GM12878 (cell line): ENCODE data around the gene TPRN. TPM values are rescaled to one million over a fixed set of nuclear protein-coding genes. Genes with fewer than 3 reads are reported as not detected.

ENCODE experiments used
- BACH1 ChIP-seq: fragments of 450-650 bp; IDR thresholded peaks from 2 replicates; pipeline ENCODE4 v1.6.1; 2017; ENCODE audit warnings: mild to moderate bottlenecking, borderline replicate concordance
- BCL11A ChIP-seq: IDR thresholded peaks from 2 replicates; pipeline ENCODE4 v1.6.1; 2011; ENCODE audit warnings: low read depth, low read length
- BRCA1 ChIP-seq: IDR thresholded peaks from 2 replicates; pipeline ENCODE4 v1.6.1; 2011; ENCODE audit warnings: low read depth, low read length, improper control_type of control experiment
- CEBPB ChIP-seq, 2 experiments: fragments of 150-350 bp in 1 of 2; IDR thresholded peaks; 2 replicates each; pipeline ENCODE4 v1.6.1; 2012 to 2014; ENCODE audit warnings: low read depth in 2 of 2, low read length in 2 of 2, borderline replicate concordance in 1 of 2, inconsistent platforms in 1 of 2
- CEBPZ ChIP-seq: fragments of 150-350 bp; IDR thresholded peaks from 2 replicates; pipeline ENCODE4 v1.6.1; 2016; ENCODE audit warnings: low read depth, low read length
- CREB1 ChIP-seq: IDR thresholded peaks from 2 replicates; pipeline ENCODE4 v1.6.1; 2012; ENCODE audit warnings: low read depth, mild to moderate bottlenecking, inconsistent platforms
- CREM ChIP-seq: IDR thresholded peaks from 2 replicates; pipeline ENCODE4 v1.6.1; 2014; ENCODE audit warnings: antibody characterized with exemption, low read depth
- EP300 ChIP-seq, 2 experiments: fragments of 150-350 bp in 1 of 2; IDR thresholded peaks; 2 replicates each; pipeline ENCODE4 v1.6.1; 2011 to 2012; ENCODE audit warnings: low read depth in 2 of 2, low read length in 2 of 2, borderline replicate concordance in 1 of 2, improper control_type of control experiment in 1 of 2, inconsistent platforms in 1 of 2; ENCODE audit not compliant: control insufficient read depth in 1 of 2
- ESRRA ChIP-seq: IDR thresholded peaks from 2 replicates; pipeline ENCODE4 v1.6.1; 2012; ENCODE audit warnings: mild to moderate bottlenecking, low read length, improper control_type of control experiment
- FOS ChIP-seq: IDR thresholded peaks from 3 replicates; pipeline ENCODE4 v1.6.1; 2011; ENCODE audit warnings: borderline replicate concordance; ENCODE audit not compliant: insufficient read length; ENCODE audit errors: extremely low read depth
- JUNB ChIP-seq: IDR thresholded peaks from 2 replicates; pipeline ENCODE4 v1.6.1; 2016; ENCODE audit warnings: antibody characterized with exemption, mild to moderate bottlenecking
- LARP7 ChIP-seq: fragments of 450-650 bp; IDR thresholded peaks from 2 replicates; pipeline ENCODE4 v1.6.1; 2017; ENCODE audit warnings: mild to moderate bottlenecking
- MYB ChIP-seq: fragments of 150-350 bp; IDR thresholded peaks from 2 replicates; pipeline ENCODE4 v1.6.1; 2014; ENCODE audit warnings: mild to moderate bottlenecking, low read depth, low read length, borderline replicate concordance
- NFYA ChIP-seq: IDR thresholded peaks from 2 replicates; pipeline ENCODE4 v1.6.1; 2011; ENCODE audit warnings: low read depth, mild to moderate bottlenecking, low read length, improper control_type of control experiment, borderline replicate concordance
- NFYB ChIP-seq: IDR thresholded peaks from 2 replicates; pipeline ENCODE4 v1.6.1; 2011; ENCODE audit warnings: low read depth, mild to moderate bottlenecking, low read length, improper control_type of control experiment, moderate library complexity; ENCODE audit not compliant: insufficient read depth
- NR2F1 ChIP-seq: fragments of 450-650 bp; conservative IDR thresholded peaks from 2 replicates; pipeline ENCODE4 v1.6.1; 2017; ENCODE audit warnings: mild to moderate bottlenecking
- SIN3A ChIP-seq: IDR thresholded peaks from 2 replicates; pipeline ENCODE4 v1.6.1; 2012; ENCODE audit warnings: low read depth, low read length, improper control_type of control experiment
- SMAD1 ChIP-seq: fragments of 450-650 bp; IDR thresholded peaks from 2 replicates; pipeline ENCODE4 v1.6.1; 2018; ENCODE audit warnings: mild to moderate bottlenecking, low read depth; ENCODE audit not compliant: partially characterized antibody
- SMARCA5 ChIP-seq: fragments of 450-650 bp; IDR thresholded peaks from 2 replicates; pipeline ENCODE4 v1.6.1; 2017; ENCODE audit warnings: mild to moderate bottlenecking
- SPI1 ChIP-seq: IDR thresholded peaks from 2 replicates; pipeline ENCODE4 v1.6.1; 2011; ENCODE audit warnings: low read depth, mild to moderate bottlenecking, low read length, moderate library complexity, borderline replicate concordance; ENCODE audit not compliant: insufficient read depth
- TAF1 ChIP-seq: IDR thresholded peaks from 2 replicates; pipeline ENCODE4 v1.6.1; 2011; ENCODE audit warnings: mild to moderate bottlenecking, low read depth, low read length, borderline replicate concordance
- TBL1XR1 ChIP-seq: IDR thresholded peaks from 2 replicates; pipeline ENCODE4 v1.6.1; 2012; ENCODE audit warnings: low read depth, low read length, improper control_type of control experiment
- TCF3 ChIP-seq: IDR thresholded peaks from 2 replicates; pipeline ENCODE4 v1.6.1; 2012; ENCODE audit warnings: low read depth, mild to moderate bottlenecking, low read length, borderline replicate concordance; ENCODE audit not compliant: insufficient read depth
- USF1 ChIP-seq: IDR thresholded peaks from 2 replicates; pipeline ENCODE4 v1.6.1; 2011; ENCODE audit warnings: borderline replicate concordance, low read depth, mild to moderate bottlenecking, moderate library complexity, mixed read lengths, low read length; ENCODE audit not compliant: insufficient read depth; ENCODE audit errors: extremely low read length
- polyA plus RNA-seq, 11 experiments: library from polyadenylated mRNA; depleted of rRNA in 4 of 11; unstranded in 6 of 11; stranded (reverse) in 5 of 11; fragments of >200 nt; fragmentation: Nextera tagmentation in 4 of 11; fragmentation: Illumina TruSeq in 1 of 11; extraction: Ambion mirVana in 4 of 11; extraction: Trizol in 1 of 11; gene quantifications; 1 replicate in 1 of 11; 2 replicates in 10 of 11; pipeline versions ENCODE4 v1.2.1 to v1.2.3, GENCODE V29; 2011 to 2016; ENCODE audit warnings: inconsistent platforms in 2 of 11, missing spikeins in 2 of 11, low read depth in 1 of 11
- total RNA-seq, 4 experiments: library from RNA; depleted of rRNA in 3 of 4; stranded (reverse); fragments of >200 nt in 3 of 4; fragmentation: Illumina TruSeq in 1 of 4; extraction: Trizol in 1 of 4; gene quantifications; 2 replicates each; pipeline versions ENCODE4 v1.2.1 to v1.2.3, GENCODE V29; 2013 to 2021
- TF ChIP-seq, protein P1 (sequence below): fragments of 450-650 bp; IDR thresholded peaks from 2 replicates; pipeline ENCODE4 v1.6.1; 2017; ENCODE audit warnings: mild to moderate bottlenecking, low read depth, inconsistent platforms; ENCODE audit not compliant: poor library complexity, severe bottlenecking

TPRN gene
- total and polyA plus RNA-seq, 10 of the 15 experiments (the other 5 are each of a cell fraction or from before 2014, with no cell fraction given), result 0.18 to 19.5 (median 3.1) TPM

GRCh38 chr9:137240841-137241489, 40.4 kb upstream of the TPRN start, which contains the start of gene TUBB4B (continued):
- no peak for TF ChIP-seq CREB1
- TF ChIP-seq NFYA, result peak; percentile 85
- TF ChIP-seq MYB, result 0 out of 2 replicates have a peak, but pooled peaks have one; percentile 46
- TF ChIP-seq TCF3, result peak; percentile 90
- peak; percentile 58; the same call in 1 of the 2 replicates for TF ChIP-seq ESRRA
- peak; percentile 48; the same call in 1 of the 2 replicates for TF ChIP-seq TBL1XR1
- no peak for TF ChIP-seq JUNB
- TF ChIP-seq FOS, result peak; percentile 99
- TF ChIP-seq NR2F1, result peak; percentile 54
- TF ChIP-seq LARP7, result peak; percentile 96
- peak; percentile 98 for TF ChIP-seq TAF1
- TF ChIP-seq SMAD1, result peak; percentile 93
- TF ChIP-seq SMARCA5, result peak; percentile 95
- TF ChIP-seq BCL11A, result no peak
- TF ChIP-seq BRCA1, result no peak
- TF ChIP-seq SIN3A, result 0 out of 2 replicates have a peak, but pooled peaks have one; percentile 30
- TF ChIP-seq SPI1, result 0 out of 2 replicates have a peak, but pooled peaks have one; percentile 17
- peak; percentile 95 for TF ChIP-seq CEBPZ
- peak; percentile 97 for TF ChIP-seq BACH1
- peak in 1 of 2 experiments; percentile 39; a peak in 2 of 4 replicates for TF ChIP-seq EP300 (IDR thresholded peaks at IDR 0.05; ENCODE audit: borderline replicate concordance in 1 of 2, control insufficient read depth in 1 of 2, low read depth in 2 of 2, low read length in 2 of 2)
- TF ChIP-seq NFYB, result peak; percentile 99
- TF ChIP-seq USF1, result no peak
- no peak for TF ChIP-seq CEBPB (IDR thresholded peaks at IDR 0.05; ENCODE audit: borderline replicate concordance in 1 of 2, low read depth in 2 of 2, low read length in 2 of 2)
- TF ChIP-seq CREM, result 0 out of 2 replicates have a peak, but pooled peaks have one; percentile 52
- TF ChIP-seq, protein P1, sequence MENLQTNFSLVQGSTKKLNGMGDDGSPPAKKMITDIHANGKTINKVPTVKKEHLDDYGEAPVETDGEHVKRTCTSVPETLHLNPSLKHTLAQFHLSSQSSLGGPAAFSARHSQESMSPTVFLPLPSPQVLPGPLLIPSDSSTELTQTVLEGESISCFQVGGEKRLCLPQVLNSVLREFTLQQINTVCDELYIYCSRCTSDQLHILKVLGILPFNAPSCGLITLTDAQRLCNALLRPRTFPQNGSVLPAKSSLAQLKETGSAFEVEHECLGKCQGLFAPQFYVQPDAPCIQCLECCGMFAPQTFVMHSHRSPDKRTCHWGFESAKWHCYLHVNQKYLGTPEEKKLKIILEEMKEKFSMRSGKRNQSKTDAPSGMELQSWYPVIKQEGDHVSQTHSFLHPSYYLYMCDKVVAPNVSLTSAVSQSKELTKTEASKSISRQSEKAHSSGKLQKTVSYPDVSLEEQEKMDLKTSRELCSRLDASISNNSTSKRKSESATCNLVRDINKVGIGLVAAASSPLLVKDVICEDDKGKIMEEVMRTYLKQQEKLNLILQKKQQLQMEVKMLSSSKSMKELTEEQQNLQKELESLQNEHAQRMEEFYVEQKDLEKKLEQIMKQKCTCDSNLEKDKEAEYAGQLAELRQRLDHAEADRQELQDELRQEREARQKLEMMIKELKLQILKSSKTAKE, result peak; percentile 85
